H7 (cell line): ENCODE results near the gene SLC25A21. TPM values are rescaled to one million over a fixed set of nuclear protein-coding genes. Genes with fewer than 3 reads are reported as not detected.
"Not testable (repeated sequence)": the region's sequence is repeated elsewhere in the genome, so short reads cannot be mapped to it uniquely, and the experiment has no call there.

Experiments
- DNase-seq: peaks from one replicate; pipeline ENCODE4 v3.0.0; 2012
- H3K27me3 ChIP-seq: 2 replicates; pipeline ENCODE4 v1.6.0; 2011; ENCODE audit warnings: mild to moderate bottlenecking, low read length; ENCODE audit not compliant: control insufficient read depth, insufficient read depth
- H3K36me3 ChIP-seq: replicated peaks from 2 replicates; pipeline ENCODE4 v1.5.1; 2011; ENCODE audit warnings: low read length; ENCODE audit not compliant: control insufficient read depth, insufficient read depth
- H3K4me3 ChIP-seq: 2 replicates; pipeline ENCODE4 v1.5.1; 2011; ENCODE audit warnings: low read depth, mild to moderate bottlenecking, control low read depth, low read length, moderate library complexity; ENCODE audit not compliant: insufficient read depth
- total RNA-seq: library from RNA; depleted of rRNA; stranded (reverse); fragments of >200 nt; shearing (Covaris generic); gene quantifications from 2 replicates; pipeline ENCODE4 v1.2.3, GENCODE V29; 2014

SLC25A21 gene
- total RNA-seq, 1 experiment from 2014 or later, result 7.7 TPM

DNA sequence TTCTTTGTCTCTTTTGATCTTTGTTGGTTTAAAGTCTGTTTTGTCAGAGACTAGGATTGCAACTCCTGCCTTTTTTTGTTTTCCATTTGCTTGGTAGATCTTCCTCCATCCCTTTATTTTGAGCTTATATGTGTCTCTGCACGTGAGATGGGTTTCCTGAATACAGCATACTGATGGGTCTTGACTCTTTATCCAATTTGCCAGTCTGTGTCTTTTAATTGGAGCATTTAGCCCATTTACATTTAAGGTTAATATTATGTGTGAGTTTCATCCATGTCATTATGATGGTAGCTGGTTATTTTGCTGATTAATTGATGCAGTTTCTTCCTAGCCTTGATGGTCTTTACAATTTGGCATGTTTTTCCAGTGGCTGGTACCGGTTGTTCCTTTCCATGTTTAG lies 276.1 kb downstream of the SLC25A21 start:
- not testable (repeated sequence) for H3K36me3 ChIP-seq, H3K4me3 ChIP-seq, H3K27me3 ChIP-seq, DNase-seq

DNA sequence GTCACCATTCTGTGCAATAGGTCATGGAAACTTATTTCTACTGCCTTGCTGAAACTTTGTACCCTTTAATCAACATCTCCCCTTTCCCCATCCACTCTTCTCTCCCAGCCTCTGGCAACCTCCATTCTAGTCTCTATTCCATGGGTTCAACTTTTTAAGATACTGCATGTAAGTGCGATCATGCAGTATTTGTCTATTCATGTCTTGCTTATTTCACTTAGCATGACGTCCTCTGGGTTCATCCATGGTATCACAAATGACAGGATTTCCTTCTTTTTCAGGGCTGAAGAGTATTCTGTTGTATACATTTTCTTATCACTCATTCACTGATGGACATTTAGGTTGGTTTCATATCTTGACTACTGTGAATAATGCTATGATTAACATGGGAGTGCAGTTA lies 288.4 kb downstream of the SLC25A21 start:
- H3K36me3 ChIP-seq, result no peaks in the 10 kb centered on the region
- H3K4me3 ChIP-seq, result no peak overlapping the region
- H3K27me3 ChIP-seq, result no peaks in the 10 kb centered on the region
- DNase-seq, result no peak

DNA sequence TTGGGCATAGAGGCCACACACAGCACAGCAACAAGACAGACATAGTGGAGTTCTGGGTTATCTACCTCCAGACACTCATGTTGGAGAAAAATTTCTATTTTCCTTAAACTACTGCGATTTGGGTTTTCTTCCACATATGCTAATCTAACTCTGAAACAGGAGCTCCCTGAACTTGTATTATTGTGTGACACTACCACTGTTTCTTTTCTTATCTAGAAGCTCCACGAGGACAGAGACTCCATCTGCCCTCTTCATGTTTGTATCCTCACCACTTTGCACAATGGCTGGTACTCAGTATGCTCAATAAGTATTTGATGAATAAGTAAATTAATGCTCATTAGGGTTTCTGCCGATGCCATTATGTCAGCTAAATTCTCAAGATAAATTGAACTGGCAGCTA lies 292.1 kb downstream of the SLC25A21 start:
- Histone ChIP-seq H3K27me3 (no peaks in the 10 kb centered on the region), H3K36me3 (no peaks in the 10 kb centered on the region), H3K4me3 (no peak overlapping the region)
- no peak for DNase-seq

GRCh38 chr14:36879558-36879957 lies 292.8 kb downstream of the SLC25A21 start:
- H3K27me3 ChIP-seq, result no peaks in the 10 kb centered on the region
- DNase-seq, result no peak

DNA sequence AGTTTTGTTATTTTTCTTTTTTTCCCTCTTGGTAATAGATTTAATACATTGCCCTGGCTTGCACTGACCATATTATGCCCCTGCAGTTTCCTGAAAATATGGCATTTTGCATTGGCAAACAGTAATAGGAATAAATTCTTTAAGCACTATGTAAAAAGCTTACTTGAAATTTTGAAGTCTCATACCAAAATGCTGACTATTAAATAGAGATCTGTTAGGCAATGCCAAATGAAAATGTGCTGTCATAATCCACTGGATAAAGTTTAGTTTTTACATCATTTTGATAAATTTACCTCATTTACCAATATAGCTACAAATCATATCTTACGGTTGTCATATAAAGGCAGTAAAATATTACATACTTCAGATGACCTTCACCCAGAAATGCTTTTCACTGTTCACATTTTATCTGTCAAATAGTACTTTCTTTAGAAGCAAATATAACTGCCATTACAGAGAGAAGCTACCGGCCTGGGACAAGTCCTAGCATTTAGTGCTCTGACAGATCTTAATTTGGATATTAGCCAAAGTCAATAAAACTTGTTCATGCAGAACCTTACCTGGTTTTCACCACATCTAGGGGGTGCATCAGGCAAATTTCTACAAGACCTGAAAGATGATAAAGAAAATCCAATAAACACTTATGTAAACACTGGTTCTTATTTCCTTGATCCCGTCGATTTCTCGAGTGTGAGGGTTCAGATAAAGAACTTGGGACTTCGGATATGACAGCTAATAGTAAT lies 297.8 kb downstream of the SLC25A21 start:
- no peak for DNase-seq
- no peak overlapping the region for H3K4me3 ChIP-seq
- H3K27me3 ChIP-seq, result no peaks in the 10 kb centered on the region
- no peaks in the 10 kb centered on the region for H3K36me3 ChIP-seq

More at GRCh38 chr14:36879558-36879957, 292.8 kb downstream of the SLC25A21 start:
- Histone ChIP-seq H3K36me3 (no peaks in the 10 kb centered on the region), H3K4me3 (no peak overlapping the region)

DNA sequence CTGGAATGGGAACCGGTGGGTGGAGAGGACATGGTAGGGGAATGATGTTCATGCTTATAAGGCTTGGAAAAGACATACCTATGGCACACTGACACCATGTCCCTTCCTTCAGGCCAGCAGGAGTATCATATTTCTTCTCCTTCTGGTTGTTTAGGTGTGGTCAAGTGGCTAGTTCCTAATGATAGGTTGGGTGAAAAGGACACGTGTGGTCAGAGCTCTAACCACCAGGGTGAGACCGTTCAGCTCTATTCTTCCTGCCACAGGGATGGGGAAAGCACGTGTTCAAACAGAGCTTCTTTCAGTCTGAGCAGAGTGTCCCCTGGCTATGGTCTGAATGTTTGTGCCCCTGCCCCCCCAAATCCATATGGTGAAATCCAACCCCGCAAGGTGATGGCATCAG lies 301.6 kb downstream of the SLC25A21 start:
- DNase-seq, result no peak
- Histone ChIP-seq H3K4me3 (no peak overlapping the region), H3K27me3 (no peaks in the 10 kb centered on the region), H3K36me3 (no peaks in the 10 kb centered on the region)

DNA sequence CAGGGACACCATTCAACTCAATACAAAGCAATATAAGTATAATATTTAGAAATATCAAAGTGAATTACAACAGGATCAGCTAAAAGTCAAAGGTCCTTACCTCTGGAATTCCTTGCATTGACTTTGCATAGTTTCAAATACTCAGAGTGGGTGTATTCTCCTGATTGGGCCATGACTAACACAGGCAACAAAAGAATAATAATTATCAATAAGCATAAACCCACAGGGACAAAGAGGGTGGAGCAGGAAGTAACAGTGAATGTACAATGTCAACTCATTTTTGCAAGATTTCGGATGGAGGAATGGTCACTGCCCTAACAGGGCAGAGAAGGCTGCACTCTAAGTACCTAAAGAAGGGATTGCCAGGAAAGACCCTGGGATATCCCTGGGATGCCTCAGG lies 303.3 kb downstream of the SLC25A21 start:
- DNase-seq, result no peak
- no peaks in the 10 kb centered on the region for H3K27me3 ChIP-seq
- H3K36me3 ChIP-seq, result no peaks in the 10 kb centered on the region
- no peak overlapping the region for H3K4me3 ChIP-seq

DNA sequence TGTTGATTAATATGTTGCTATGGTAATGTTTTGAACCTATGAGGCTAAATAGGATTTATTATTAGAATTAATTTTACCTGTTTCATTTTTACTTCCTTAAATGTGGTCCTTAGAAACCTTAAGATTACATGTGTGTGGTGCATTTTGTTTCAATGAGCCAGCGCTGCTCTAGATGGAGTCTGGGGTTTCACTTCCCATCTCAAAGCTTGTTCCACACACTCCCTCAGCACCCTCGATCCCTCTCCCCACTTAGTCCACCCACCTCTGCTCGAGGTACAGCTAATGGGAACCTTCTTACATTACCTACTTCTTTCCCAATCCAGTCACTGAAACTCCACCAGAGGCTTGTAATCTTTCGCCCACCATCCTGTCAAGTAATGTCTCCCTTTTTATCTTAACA lies 305.5 kb downstream of the SLC25A21 start:
- no peak for DNase-seq
- Histone ChIP-seq H3K4me3 (no peak overlapping the region), H3K36me3 (no peaks in the 10 kb centered on the region), H3K27me3 (no peaks in the 10 kb centered on the region)

GRCh38 chr14:36863271-36863670 lies 309.1 kb downstream of the SLC25A21 start:
- no peak for DNase-seq
- no peaks in the 10 kb centered on the region for H3K27me3 ChIP-seq
- H3K4me3 ChIP-seq, result no peak overlapping the region
- no peaks in the 10 kb centered on the region for H3K36me3 ChIP-seq

GRCh38 chr14:36862237-36862636 lies 310.2 kb downstream of the SLC25A21 start:
- DNase-seq, H3K36me3 ChIP-seq, H3K4me3 ChIP-seq, H3K27me3 ChIP-seq: not testable (repeated sequence)

DNA sequence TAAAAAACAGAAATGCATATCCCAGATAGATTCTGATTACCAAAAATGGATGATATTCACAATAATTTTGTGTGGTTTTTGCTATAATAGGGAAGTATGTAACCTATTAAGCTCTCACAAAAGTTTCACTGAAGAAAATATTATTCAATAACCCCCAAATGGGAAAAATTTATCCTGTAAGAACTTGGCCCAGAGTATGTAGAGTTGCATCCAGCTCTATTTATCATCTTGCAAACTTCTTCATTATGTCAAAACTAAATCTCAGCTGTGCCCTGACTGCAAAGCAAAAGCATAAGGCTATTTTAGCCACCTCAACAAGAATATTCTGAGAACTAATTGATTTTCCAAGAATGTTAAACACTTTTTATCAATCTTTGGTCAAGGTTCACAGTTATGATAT lies 311.6 kb downstream of the SLC25A21 start:
- no peak overlapping the region for H3K4me3 ChIP-seq
- no peaks in the 10 kb centered on the region for H3K36me3 ChIP-seq
- no peaks in the 10 kb centered on the region for H3K27me3 ChIP-seq
- no peak for DNase-seq

- H3K27me3 ChIP-seq, result no peaks in the 10 kb centered on the region
- DNase-seq, result no peak
Measured at GRCh38 chr14:36859119-36859518, 313.3 kb downstream of the SLC25A21 start.

DNA sequence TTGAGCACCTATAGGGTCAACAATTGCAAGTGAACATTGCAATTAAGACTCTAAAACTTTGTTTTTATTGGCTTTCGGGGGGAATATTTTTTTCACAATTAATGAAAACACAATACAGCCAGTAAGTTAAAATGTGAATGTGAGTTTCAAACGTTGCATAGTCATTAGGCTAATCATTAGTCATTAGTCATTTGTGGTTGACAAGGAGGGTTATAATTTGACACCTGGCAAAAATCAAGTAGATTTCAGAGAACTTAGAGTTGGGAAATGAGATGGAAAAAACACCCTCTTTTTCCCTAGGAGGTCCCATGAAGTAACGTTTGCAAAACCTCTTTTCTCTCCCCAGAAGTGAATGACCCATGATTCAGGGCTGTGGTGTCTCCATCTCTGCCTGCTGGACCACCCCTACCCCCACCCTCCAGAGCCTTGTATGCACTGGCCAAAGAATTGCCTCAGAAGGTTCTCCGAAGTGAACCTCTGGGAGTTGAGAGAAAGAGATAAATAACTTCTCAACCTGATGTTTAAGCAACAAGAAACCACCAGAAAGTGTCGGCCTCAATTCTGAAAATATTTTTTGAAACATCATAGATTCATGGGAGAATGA lies 314.5 kb downstream of the SLC25A21 start:
- Histone ChIP-seq H3K27me3 (no peaks in the 10 kb centered on the region), H3K36me3 (no peaks in the 10 kb centered on the region), H3K4me3 (no peak overlapping the region)
- DNase-seq, result no peak

More at GRCh38 chr14:36859119-36859518, 313.3 kb downstream of the SLC25A21 start:
- Histone ChIP-seq H3K36me3 (no peaks in the 10 kb centered on the region), H3K4me3 (no peak overlapping the region)

DNA sequence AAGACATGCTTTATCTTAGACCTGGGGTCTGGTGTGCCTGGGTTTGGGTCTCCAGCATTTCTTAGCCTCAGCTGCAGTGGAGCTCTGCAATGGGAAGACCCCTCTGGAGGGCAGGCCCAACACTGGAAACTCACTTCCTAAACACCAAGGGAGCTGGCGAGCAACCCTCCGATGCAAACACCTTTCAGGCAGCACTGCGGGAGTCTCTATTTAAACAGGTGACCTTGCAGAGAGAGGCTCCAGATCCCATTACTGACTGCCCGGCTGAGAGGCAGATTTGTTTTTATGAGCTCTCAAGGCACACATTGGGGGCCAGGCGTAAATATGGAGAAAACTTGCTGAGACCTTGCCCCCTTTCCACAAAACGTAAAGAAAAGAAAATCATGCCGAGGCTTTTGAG lies 315.3 kb downstream of the SLC25A21 start:
- Histone ChIP-seq H3K36me3 (no peaks in the 10 kb centered on the region), H3K4me3 (no peak overlapping the region), H3K27me3 (no peaks in the 10 kb centered on the region)
- peak; percentile 10 for DNase-seq

GRCh38 chr14:36856095-36856878 lies 316.1 kb downstream of the SLC25A21 start:
- no peaks in the 10 kb centered on the region for H3K36me3 ChIP-seq
- DNase-seq, result no peak
- H3K27me3 ChIP-seq, result no peaks in the 10 kb centered on the region
- no peak overlapping the region for H3K4me3 ChIP-seq
